Ishikawa (cell line): ENCODE data around the gene GRHPR.

Experiments
- EGR1 ChIP-seq: IDR thresholded peaks from 2 replicates; pipeline ENCODE4 v1.6.1; 2012
- EP300 ChIP-seq: IDR thresholded peaks from 2 replicates; pipeline ENCODE4 v1.6.1; 2012; ENCODE audit warnings: borderline replicate concordance
- RAD21 ChIP-seq: IDR thresholded peaks from 2 replicates; pipeline ENCODE4 v1.6.1; 2012; ENCODE audit warnings: low read depth
- YY1 ChIP-seq: IDR thresholded peaks from 2 replicates; pipeline ENCODE4 v1.6.1; 2012; ENCODE audit warnings: low read depth
- ZBTB7A ChIP-seq: IDR thresholded peaks from 2 replicates; pipeline ENCODE4 v1.6.1; 2012; ENCODE audit warnings: low read depth
- TF ChIP-seq, protein P1 (sequence below): IDR thresholded peaks from 2 replicates; pipeline ENCODE4 v1.6.1; 2012

GRCh38 chr9:37456817-37457216 is 34.3 kb downstream of the GRHPR start:
- TF ChIP-seq, protein P1, sequence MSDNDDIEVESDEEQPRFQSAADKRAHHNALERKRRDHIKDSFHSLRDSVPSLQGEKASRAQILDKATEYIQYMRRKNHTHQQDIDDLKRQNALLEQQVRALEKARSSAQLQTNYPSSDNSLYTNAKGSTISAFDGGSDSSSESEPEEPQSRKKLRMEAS = no peak
- TF ChIP-seq EGR1 (no peak), RAD21 (no peak), YY1 (no peak), EP300 (no peak), ZBTB7A (no peak)
